Adrenal gland (tissue), 5 donors: ENCODE measurements around the gene KPNA3.

ENCODE experiments used
- CTCF ChIP-seq, 6 experiments: fragments of 450-650 bp in 4 of 6; fragments of 200-600 bp in 2 of 6; sonication (generic) in 1 of 6; IDR thresholded peaks; 1 replicate in 5 of 6; 2 replicates in 1 of 6; pipeline versions ENCODE4 v1.5.1 to v1.8.0; 2016 to 2021; ENCODE audit warnings: antibody characterized with exemption in 6 of 6, mild to moderate bottlenecking in 2 of 6, moderate library complexity in 1 of 6
- POLR2A ChIP-seq, 2 donors: fragments of 450-650 bp; IDR thresholded peaks; one replicate each; pipeline ENCODE4 v1.6.1; 2017; ENCODE audit warnings: antibody characterized with exemption in 2 of 2, mild to moderate bottlenecking in 2 of 2, moderate library complexity in 1 of 2
- donor health status: DM: no; HTN: no; CAD: no.

- TF ChIP-seq CTCF (IDR thresholded peaks at IDR 0.05), result no peak
- no peak for TF ChIP-seq POLR2A (IDR thresholded peaks at IDR 0.05)
Measured at GRCh38 chr13:49833402-49833801, 40.9 kb upstream of the KPNA3 start.
